Subcutaneous abdominal adipose tissue (tissue), 5 donors: Measurements from ENCODE around the gene RAB29.

ENCODE experiments used
- H3K27ac ChIP-seq: one replicate; pipeline ENCODE4 v1.7.0; 2013; ENCODE audit warnings: low read depth, mild to moderate bottlenecking, inconsistent platforms, low read length, moderate library complexity
- H3K27me3 ChIP-seq, 5 donors: one replicate each; pipeline ENCODE4 v1.7.0; 2013; ENCODE audit warnings: low read length in 5 of 5, inconsistent platforms in 1 of 5; ENCODE audit not compliant: control insufficient read depth in 5 of 5, insufficient read depth in 4 of 5
- H3K36me3 ChIP-seq, 5 donors: one replicate each; pipeline ENCODE4 v1.7.0; 2013; ENCODE audit warnings: low read length in 5 of 5; ENCODE audit not compliant: control insufficient read depth in 5 of 5, insufficient read depth in 5 of 5
- H3K4me1 ChIP-seq, 5 donors: one replicate each; pipeline ENCODE4 v1.7.0; 2013; ENCODE audit warnings: low read length in 5 of 5, mild to moderate bottlenecking in 3 of 5, moderate library complexity in 1 of 5; ENCODE audit not compliant: control insufficient read depth in 5 of 5, insufficient read depth in 5 of 5
- H3K4me3 ChIP-seq, 5 donors: one replicate each; pipeline ENCODE4 v1.7.0; 2013; ENCODE audit warnings: low read length in 5 of 5, low read depth in 1 of 5
- H3K9ac ChIP-seq, 5 donors: one replicate each; pipeline ENCODE4 v1.7.0; 2013; ENCODE audit warnings: low read length in 5 of 5, mild to moderate bottlenecking in 4 of 5, moderate library complexity in 3 of 5
- H3K9me3 ChIP-seq, 5 donors: one replicate each; pipeline ENCODE4 v1.7.0; 2013; ENCODE audit warnings: low read length in 5 of 5; ENCODE audit not compliant: control insufficient read depth in 5 of 5
- donor health status: healthy.
- donor health status: healthy.
- donor health status: healthy.
- donor health status: healthy.
- donor health status: healthy.

RAB29 gene

DNA sequence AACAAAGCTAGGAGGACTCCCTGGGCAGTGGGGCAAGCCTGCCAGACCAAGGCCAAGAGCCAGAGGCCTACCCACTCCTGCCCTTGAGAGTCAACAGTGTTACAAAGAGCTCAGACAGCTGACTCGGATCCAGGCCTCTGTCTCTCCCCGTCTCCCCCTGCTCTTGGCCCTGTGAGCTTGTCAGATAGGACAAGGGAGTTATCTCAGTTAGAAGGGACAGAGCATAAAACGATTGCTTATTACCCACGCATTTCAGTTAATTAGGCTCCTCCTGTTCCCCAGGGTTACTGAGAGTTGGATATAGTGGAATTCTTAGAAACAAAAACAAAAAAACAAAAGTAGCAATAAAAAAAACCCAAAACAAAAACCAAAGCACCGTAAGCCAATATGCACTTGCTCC lies 36.4 kb upstream of the RAB29 start:
- Histone ChIP-seq H3K27me3 (no peaks in the 10 kb centered on the region), H3K9ac (peak overlapping the region; percentile 76 to 88 (median 85)), H3K4me1 (peaks cover 9 to 54% (median 53%) of the 10 kb centered on the region in 5 donors), H3K4me3 (peak overlapping the region; percentile 80 to 92 (median 81)), H3K27ac (peak overlapping the region; percentile 84), H3K36me3 (peaks cover 0 to 13% (median 11%) of the 10 kb centered on the region in 5 donors), H3K9me3 (no peaks in the 10 kb centered on the region)

DNA sequence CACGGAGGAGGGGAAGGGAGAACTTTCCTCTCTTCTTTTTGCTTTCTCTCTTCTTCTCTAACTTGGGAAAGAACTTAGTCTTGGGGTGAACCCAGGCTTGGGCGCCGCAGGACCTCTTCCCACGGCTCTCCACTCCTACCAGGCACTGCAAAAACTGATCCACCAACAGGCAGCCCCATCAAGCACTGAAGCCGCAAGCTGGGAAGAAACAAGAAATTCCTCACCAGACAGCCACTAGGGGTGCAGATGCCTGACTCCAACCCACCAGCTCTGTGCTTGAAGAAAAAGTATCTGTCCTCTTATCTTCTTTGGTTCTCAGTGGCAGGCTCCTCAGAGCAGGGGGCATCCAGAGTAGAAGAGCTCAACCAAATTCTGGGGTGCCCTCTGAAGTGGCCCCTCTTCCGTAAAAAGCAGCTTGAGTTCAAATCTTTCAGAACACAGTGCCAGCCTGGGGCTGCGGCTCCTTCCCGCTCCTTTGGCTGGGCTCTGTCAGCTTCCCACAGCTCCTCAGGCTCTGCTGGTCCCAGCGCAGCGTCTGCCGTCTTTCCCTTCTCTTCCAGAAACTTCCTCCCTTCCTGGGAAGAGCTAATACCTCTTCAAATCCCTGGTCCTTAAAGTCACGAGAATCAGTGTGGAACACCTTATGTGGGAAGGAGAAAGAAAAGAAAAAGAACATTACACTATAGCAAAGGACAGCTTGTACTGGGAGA lies 35.3 kb upstream of the RAB29 start:
- no peaks in the 10 kb centered on the region for H3K9me3 ChIP-seq
- peaks cover 9 to 60% (median 48%) of the 10 kb centered on the region in 5 donors for H3K4me1 ChIP-seq
- no peak overlapping the region for H3K4me3 ChIP-seq
- no peaks in the 10 kb centered on the region for H3K27me3 ChIP-seq
- H3K36me3 ChIP-seq: peaks cover 0 to 14% (median 13%) of the 10 kb centered on the region in 5 donors
- H3K27ac ChIP-seq: no peak overlapping the region
- no peak overlapping the region for H3K9ac ChIP-seq

DNA sequence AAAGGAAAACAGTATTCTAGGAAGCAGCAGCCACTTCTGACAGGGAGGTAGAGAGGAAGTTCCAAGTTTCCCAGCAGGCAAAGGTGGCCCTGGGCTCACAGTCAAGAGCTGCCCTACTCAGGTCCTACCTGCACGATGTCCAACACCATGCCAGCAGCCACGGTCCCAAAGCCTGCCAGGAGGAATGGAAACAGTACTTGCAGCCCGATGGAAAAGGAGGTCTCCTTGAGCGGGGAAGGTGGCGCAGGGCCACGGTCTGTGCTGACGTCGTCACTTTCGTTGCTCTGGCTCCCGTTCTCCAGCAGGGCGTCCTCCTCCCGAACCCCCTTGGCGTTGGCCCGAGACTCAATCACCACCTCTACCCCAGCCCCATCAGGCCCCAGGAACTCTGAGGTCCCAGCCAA lies 34.7 kb upstream of the RAB29 start:
- Histone ChIP-seq H3K27me3 (no peaks in the 10 kb centered on the region), H3K9ac (no peak overlapping the region), H3K27ac (no peak overlapping the region), H3K4me1 (peaks cover 9 to 64% (median 53%) of the 10 kb centered on the region in 5 donors), H3K36me3 (peaks cover 0 to 17% (median 13%) of the 10 kb centered on the region in 5 donors), H3K4me3 (peak overlapping the region in 3 of 5 donors; percentile 2 to 32 (median 21)), H3K9me3 (no peaks in the 10 kb centered on the region)

DNA sequence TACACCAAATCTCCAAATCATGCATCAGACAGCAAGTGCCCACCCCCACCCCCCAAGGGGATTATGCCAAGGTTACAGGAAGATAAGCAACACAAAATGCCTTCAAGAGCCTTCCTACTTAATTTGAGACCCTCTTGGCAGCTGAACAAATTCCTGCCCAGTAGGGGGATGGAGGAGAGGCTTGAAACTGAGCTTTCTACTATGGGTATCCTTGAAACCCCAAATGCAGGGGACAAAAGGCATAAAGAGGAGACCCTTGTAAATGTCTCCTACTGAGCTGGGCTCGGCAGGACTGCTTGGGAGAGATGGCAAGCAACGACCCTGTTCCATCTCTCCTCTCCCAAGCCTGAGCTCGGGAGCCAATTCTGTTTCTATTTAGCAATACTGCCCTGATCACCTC lies 34.2 kb upstream of the RAB29 start:
- no peak overlapping the region for H3K9ac ChIP-seq
- peaks cover 0 to 17% (median 13%) of the 10 kb centered on the region in 5 donors for H3K36me3 ChIP-seq
- peaks cover 9 to 64% (median 53%) of the 10 kb centered on the region in 5 donors for H3K4me1 ChIP-seq
- H3K9me3 ChIP-seq: no peaks in the 10 kb centered on the region
- H3K4me3 ChIP-seq: peak overlapping the region in 2 of 5 donors; percentile 2 to 32
- H3K27me3 ChIP-seq: no peaks in the 10 kb centered on the region
- no peak overlapping the region for H3K27ac ChIP-seq

DNA sequence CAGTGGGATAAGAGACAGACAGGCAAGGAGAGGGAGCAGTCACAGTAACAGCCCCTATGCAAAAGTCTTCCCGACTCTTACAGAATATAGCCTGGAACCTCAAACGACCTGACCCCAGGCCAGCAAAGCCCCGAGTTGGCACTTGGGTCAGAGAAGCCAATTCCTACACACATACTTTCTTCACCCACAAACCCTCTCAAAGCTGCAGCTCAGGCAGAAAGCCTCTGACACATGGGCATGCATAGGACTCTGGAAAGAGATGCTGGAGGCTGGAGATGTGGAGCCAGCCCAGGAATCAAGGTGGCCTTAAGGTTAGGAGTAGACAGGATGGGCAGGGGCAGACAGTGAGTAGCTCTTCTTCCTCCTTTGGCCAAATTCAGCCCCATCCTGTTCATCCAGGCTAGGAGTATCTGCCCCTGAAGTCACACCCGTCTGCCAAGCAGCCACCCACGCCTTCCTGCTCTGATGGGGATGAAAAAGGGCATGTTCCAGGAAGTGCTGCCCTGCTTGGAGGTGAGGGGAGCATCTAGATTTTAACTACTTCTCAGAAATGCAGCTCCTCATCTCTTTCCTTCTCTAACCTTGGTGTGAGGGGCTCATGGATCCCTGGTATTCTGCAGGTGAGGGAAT lies 29.9 kb upstream of the RAB29 start:
- Histone ChIP-seq H3K27ac (no peak overlapping the region), H3K4me1 (peaks cover 4 to 33% (median 23%) of the 10 kb centered on the region in 5 donors), H3K9me3 (no peaks in the 10 kb centered on the region), H3K9ac (peak overlapping the region in 1 of 5 donors; percentile 4), H3K4me3 (no peak overlapping the region), H3K36me3 (peaks cover 0 to 22% (median 14%) of the 10 kb centered on the region in 5 donors), H3K27me3 (no peaks in the 10 kb centered on the region)

DNA sequence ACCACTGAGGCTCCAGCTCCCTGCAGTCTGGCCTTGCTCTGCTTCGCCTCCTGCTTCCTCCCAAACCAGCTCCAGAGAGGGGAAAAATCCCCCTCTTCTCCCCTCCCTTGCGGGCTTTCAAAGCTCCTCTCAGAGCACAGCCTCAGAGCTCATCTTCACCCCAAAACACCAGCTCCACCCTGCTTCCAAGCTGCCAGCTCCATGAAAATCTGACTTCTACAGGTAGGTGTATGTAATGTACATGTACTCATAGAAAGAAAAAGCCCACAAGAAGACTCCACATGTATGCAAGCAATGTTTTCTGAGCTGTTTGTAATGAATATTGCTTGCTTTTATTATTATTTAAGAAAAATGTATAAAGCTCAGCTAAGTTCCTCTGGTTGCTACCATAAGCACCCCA lies 29.3 kb upstream of the RAB29 start:
- H3K4me3 ChIP-seq: no peak overlapping the region
- H3K27me3 ChIP-seq: no peaks in the 10 kb centered on the region
- no peak overlapping the region for H3K27ac ChIP-seq
- H3K4me1 ChIP-seq: peaks cover 0 to 27% (median 17%) of the 10 kb centered on the region in 5 donors
- H3K9me3 ChIP-seq: no peaks in the 10 kb centered on the region
- H3K9ac ChIP-seq: no peak overlapping the region
- H3K36me3 ChIP-seq: peaks cover 0 to 22% (median 15%) of the 10 kb centered on the region in 5 donors

DNA sequence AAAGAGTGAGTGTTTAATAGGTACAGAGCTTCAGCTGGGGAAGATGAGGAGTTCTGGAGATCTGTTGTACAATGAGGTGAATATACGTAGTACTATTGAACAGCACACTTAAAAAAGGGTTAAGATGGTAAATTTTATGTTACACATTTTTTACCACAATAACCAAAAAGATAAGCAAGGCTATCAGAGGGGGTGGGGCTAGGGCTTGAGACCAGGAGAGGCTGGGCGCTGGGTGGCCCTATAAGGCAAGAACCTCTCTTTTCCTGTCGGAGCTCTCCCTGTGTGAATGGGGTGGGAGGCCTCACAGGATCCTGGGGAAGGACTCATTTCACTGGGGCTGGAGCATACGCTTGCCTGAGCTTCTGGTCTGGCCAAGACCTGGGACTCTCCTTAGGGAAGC lies 28.7 kb upstream of the RAB29 start:
- Histone ChIP-seq H3K9ac (no peak overlapping the region), H3K4me1 (peaks cover 0 to 21% (median 12%) of the 10 kb centered on the region in 5 donors), H3K27me3 (no peaks in the 10 kb centered on the region), H3K9me3 (no peaks in the 10 kb centered on the region), H3K36me3 (peaks cover 0 to 28% (median 21%) of the 10 kb centered on the region in 5 donors), H3K27ac (no peak overlapping the region), H3K4me3 (no peak overlapping the region)

DNA sequence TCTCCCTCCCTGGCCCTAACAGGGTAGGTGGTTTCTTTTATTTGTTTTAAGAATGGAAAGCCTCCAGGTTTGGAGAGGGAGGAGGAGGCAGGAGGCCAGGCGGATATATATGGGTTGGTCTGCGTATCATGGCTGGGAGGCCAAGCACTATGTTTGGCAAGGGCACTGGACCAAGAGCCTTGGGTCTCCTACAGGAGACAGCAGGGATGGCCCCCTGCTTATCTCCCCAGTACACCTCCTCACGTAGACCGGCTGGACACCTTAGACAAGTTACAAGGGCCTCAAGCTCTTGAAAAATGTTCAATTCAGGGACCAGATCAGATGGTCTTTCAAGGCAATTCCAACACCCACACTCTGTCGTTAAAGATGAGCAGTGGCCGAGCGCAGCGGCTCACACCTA lies 26.8 kb upstream of the RAB29 start:
- Histone ChIP-seq H3K4me1 (peaks cover 0 to 11% (median 7%) of the 10 kb centered on the region in 5 donors), H3K9ac (no peak overlapping the region), H3K27me3 (no peaks in the 10 kb centered on the region), H3K9me3 (no peaks in the 10 kb centered on the region), H3K4me3 (no peak overlapping the region), H3K27ac (no peak overlapping the region), H3K36me3 (peaks cover 2 to 43% (median 41%) of the 10 kb centered on the region in 5 donors)

DNA sequence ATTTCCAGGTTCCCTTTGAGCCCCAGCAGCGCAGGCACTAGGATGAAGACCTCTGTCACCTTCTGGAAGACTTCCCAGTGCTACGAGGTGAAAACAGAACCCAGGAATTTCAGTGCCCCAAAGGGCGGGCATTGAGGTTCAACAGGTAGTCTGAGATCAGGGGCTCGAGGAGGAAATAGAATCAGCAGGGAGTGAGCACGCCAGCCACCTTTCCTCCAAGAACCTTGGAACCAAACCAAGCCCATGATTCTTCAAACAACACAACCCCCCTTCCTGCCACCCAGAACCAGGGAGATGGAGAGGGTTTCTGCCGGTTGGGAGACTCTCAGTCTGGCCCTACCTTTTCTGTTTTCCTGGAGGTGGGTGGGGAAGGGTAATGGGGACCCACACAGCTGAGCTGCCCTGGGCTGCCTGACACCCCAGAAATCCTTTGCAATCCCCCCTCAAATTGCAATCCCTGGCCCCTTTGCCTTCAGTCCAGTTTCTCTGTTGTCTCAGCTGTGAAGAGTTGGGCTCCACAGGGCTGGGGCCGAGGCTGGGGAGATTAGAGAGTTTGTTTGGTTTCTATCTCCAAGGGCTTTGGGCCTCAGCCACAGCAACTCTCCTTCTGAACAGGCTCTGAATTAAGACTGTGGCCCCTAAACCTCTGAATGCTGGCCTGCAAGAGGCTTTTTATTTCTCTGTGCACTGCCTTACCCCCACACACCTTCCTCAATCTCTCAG lies 25.9 kb upstream of the RAB29 start:
- Histone ChIP-seq H3K27me3 (no peaks in the 10 kb centered on the region), H3K4me1 (peaks cover 0 to 10% (median 7%) of the 10 kb centered on the region in 5 donors), H3K36me3 (peaks cover 7 to 52% (median 50%) of the 10 kb centered on the region in 5 donors), H3K4me3 (no peak overlapping the region), H3K27ac (no peak overlapping the region), H3K9ac (no peak overlapping the region), H3K9me3 (no peaks in the 10 kb centered on the region)

DNA sequence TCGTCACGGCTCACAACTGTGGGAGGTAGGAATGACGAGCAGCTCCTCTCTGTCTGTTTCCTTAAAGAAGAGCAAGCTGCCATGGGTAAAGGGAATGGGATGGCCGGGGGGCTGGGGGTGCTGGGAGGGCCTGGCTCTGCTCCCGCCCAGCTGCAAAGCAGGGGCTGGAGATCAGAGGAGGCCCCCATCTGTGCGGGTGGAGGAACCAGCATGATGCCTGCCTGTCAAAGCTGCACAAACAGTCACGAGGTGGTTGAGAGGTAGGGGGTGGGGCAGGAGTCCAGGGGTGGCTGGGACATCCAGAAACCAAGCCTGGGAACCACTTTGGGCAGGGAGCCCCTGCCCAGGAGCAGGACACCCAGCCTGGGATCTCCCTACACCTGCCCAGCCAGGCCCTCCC lies 25.1 kb upstream of the RAB29 start:
- H3K4me3 ChIP-seq: no peak overlapping the region
- peaks cover 0 to 4% (median 3%) of the 10 kb centered on the region in 5 donors for H3K4me1 ChIP-seq
- H3K9ac ChIP-seq: no peak overlapping the region
- no peaks in the 10 kb centered on the region for H3K9me3 ChIP-seq
- H3K36me3 ChIP-seq: peaks cover 7 to 59% (median 54%) of the 10 kb centered on the region in 5 donors
- no peaks in the 10 kb centered on the region for H3K27me3 ChIP-seq
- no peak overlapping the region for H3K27ac ChIP-seq
